GM21515 (cell line): ENCODE data around the gene CYB5R3.

Source experiments
- ATAC-seq: cut with Tn5 transposase; IDR thresholded peaks from one replicate; pipeline ENCODE4 v1.9.1; 2021; ENCODE audit not compliant: unreplicated experiment

CYB5R3 gene

DNA sequence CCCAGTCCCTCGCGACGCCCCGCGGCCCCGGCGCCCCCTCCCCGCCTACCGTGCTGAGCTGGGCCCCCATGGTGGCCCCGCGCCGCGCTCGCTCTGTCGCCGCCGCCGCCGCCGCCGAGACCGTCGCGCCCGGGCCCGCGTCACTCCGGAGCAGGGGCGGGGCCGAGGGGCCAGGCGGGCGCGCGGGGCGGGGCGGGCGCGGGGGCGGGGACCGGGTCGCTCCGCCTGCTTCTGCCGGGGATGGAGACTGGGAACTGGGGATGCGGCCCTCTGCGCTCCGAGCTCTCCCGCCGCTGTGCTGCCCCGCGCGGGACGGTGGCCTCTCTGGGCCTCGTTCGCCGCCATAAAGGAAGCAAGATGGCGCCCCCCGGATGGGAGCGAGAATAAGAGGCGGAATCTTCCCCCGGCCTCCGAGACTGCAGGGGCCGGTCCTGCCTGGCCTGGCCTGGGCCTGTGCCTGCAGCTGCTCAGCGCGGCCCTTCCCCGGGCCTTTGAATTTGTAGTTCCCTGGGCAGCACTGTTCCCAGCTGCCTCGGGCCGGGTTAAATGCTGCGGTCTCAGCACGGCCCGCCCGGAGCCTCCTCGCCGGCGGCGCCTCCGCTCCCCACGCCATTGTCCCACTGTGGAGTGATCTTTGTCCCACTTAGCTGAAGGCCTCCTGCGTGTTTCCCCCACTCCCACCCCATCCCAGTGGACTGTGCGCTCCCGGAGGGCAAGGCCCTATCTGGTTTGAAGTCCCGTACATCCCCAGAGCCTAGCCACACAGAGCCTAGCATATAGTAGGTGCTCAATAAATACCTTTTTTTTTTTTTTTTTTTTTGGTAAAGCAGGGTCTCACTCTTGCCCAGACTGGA, at the start of gene CYB5R3:
Gene CYB5R3 (minus strand): TSS at position 147 of the 854 bp plus-strand sequence. CDS start 77 bp downstream, at position 70.
- peak; percentile 59 for ATAC-seq

DNA sequence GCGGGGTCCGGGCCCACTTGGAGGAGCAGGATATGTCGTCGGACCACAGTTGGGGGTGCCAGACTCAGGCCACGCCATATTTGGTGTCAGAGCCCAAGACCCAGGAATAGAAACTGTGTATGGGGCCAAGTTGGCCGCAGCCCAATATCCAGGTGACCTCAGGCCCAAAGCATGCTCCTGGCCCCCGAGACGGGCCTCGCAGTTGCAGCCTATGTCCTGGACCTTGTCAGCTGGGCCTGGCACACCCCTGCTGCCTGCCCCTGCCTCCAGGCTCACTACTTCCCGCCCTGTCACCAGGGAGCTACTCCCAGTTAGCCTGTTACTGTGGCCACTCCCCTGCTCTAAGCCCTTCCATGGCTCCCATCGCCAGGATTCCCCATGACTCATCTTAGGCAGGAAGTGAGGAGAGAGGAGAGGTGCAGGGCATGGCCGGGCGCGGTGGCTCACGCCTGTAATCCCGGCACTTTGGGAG, 48.4 kb upstream of the CYB5R3 start:
- ATAC-seq = no peak

DNA sequence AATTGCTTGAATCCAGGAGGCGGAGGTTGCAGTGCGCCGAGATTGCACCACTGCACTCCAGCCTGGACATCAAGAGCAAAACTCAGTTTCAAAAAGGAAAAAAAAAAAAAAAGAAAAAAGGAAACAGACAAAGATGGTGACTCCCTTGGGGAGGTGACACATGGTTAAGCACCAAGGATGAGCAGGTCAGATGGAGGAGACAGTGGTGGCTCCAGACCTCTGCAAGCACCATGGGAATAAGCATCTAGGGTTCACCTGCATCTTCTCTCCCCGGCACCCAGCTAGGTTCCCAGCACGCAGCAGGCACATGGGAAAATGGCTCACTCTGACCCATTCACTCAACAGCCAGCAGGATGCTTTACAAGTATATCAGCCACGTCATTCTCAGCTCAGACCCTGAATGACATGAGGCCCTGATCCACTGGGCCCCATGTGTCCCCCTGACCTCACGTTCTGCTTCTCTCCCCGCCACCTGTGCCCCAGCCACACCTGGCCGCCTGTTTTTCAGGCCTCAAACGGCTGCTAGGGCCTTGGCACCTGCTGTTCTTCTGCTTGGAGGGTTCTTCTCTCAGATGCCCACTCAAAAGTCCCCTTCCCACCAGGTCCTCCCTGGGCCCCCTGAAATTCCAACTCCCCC, 47.3 kb upstream of the CYB5R3 start:
- ATAC-seq = no peak

DNA sequence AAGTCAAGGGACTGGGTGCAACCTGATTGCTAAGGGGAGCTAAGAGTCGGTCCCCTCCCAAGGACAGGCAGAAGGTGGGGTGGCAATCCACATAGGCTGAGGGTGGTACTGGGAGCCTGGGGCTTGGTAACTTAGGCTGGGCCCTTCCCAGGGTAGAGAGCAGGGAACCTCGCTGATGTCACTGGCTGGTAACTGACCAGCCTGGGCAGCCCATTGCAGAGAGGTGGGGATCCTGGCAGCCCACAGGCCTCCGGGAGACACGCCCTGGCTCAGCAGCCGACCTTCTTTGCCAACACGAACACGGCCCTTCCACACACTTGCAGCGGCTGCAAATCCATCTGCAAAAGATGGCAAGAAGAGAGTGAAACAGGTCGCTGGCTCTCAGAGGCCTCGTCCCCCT, 46.1 kb upstream of the CYB5R3 start:
- no peak for ATAC-seq

DNA sequence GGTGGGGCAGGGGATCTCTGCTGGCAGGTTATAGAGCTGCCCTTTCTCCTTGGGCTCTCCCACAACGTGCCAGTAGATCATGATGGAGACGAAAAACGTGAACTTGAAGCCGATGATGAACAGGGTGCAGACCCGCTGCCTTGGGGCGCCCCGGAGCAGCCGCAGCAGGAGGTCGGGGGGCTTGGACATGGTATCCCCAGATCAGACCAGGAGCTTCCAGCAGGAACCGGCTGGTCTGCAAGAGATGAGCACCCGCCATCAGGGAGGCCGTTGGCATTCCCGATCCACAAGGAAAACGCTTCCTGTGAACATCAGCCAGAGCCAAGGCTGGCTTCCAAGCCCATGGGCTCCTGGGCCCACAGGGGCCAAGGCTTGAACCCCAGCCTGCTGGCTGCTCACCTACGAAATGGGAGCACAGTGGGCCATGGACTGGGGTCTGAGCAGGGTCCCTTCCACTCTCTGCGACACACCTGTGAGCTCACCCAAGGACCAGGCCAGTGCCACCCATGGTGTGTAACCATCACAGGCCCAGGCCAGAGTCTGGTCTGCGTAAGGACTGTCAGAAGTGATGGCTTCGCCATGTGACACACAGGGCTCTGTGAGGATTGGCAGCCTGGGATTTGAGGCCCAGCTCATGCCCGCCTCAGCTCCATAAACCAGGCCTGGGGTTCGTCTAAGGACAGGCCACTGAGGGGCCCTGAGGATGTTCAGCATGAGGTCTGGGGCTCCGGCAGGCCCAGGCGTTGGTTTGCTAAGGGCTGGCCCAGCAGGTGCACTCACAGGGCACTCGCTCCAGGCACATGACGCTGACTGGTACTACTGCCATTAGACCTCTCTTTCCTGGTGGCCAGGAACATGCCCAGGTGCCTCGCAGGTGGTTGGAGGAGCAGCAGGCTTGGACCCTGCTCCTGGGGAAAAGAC, 44.8 kb upstream of the CYB5R3 start:
- ATAC-seq = no peak

DNA sequence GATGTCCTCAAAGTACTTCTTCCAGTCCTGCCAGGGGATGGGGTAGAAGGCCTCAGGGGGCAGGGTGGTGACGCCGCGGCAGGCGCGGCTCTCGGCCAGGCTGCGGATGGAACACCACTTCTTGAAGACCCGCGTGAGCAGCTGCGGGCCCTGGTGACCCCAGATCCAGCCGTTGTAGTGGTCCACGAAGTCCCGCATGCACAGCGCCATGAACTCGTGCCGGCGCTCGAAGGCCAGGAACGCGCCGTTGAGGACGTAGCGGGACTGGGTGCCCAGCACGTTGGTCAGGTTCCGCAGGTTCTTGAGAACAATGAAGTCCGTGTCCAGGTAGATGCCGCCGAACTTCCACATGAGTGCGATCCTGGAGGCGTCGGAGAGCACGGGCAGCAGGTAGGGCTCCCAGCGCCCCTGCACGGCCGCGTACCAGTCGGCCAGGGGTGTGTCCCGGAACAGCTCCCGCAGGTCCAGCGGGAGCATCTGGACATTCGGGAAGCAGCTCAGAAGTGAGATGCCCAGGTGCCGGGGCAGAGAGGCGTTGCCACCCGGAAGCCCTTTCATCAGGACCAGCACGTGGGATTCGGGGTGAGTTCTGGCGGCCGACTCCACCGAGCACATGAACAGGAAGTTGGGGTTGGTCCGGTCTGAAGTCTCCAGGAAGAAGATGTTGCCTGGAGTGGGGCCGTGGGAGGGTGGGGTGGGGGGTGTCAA, 44.0 kb upstream of the CYB5R3 start:
- no peak for ATAC-seq

DNA sequence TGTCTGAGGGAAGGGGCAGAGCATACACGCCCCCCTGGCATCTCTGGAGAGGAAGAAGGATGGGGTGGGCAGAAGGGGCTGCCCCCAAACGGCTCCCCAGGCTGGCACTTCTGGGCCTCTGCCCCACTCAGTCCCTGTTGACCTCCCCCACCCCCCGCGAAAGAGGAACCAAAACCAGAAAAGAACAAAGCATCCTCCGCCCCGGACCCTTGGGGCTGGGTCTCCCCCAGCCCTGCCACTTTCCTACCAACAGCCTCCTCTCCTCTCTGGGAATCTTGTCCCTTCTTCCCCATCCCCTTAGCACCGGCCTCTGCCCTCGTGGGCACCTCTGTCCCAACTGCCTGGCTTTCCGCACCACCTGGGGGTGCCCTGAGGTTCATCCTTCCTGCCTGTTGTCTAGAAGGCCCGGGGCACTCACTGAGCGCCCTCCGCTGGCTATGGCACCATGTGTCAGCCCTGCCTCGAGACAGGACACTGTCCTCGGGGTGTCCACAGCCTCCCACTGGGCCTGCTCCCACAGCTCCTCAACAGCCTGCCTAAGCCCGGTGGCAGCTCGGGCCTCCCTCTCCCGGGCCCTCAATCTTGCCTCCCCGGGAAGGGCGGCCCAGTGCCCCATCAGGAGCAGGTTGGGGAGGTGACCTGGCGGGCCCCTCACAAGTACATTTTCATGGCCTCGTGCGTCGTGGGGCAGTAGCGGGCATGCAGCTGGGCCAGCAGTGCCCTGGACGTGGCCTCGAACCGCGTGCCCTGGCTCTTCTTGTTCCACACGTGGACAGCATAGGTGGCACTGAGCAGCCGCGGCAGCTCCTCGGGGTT, 43.3 kb upstream of the CYB5R3 start:
- no peak for ATAC-seq

DNA sequence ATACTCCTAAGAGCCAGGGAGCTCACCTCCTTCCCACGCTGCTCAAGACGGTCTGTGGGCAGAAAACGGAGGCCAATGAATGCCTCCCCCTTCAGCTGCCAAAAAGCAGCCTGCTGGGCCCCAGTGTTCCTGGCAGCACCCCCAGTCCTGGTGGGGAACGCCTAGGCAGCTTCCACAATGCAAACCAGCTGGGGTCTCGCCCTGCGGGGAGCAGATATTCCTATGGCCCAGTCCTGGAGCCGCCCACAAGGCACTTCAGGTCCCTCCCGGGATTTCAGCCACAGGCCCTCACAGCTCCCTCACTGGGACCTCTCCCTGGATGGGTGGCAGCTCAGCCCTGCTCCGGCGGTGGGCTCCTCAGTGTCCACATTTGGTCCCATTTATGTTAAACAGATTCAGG, 42.2 kb upstream of the CYB5R3 start:
- ATAC-seq = no peak

DNA sequence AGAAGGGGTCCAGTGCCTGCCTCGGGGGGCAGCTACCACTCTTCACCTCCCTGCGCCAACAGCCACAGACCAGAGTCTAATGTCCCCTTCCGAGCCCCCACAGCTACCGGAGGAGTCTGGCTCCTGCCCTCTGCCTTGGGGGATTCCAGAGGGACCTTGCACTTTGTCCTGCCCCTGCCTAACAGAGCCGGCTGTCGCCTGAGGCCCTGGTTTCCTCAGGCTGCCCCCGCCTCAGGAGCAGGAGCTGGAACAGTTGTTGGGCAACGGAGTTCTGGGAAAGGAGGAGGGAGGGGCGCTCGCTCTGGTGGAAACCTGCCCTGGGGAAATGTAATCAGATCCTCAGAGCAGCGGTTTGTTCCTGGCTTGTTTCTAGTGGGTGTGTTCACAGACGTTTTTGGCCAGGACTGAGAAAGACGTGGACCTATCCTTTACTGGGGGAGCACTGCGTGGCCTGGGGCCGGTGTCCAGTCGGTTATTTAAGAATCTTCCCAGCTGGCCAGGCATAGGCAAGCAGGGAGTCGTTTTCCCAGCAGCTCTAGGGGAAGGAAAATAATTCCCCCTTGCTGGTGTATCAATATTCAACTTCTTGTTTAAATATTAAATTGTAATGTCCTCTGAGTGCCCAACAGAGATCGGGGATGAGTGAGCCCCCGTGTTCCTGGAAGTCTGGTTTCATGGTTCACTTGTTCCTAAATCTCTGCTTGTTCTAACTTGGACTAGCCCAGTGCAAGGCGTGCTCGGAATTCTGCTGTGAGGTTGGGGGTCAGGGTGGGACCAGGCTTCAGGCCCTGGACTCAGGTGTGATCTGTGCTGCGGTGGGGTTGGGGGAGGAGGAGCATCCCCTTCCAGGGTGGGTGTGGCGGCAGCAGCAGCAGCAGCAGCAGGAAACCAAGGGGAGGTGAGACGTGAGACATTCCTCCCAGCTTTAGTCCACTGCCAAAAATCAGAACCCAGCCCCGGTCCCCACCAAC, 39.3 kb upstream of the CYB5R3 start:
- no peak for ATAC-seq

DNA sequence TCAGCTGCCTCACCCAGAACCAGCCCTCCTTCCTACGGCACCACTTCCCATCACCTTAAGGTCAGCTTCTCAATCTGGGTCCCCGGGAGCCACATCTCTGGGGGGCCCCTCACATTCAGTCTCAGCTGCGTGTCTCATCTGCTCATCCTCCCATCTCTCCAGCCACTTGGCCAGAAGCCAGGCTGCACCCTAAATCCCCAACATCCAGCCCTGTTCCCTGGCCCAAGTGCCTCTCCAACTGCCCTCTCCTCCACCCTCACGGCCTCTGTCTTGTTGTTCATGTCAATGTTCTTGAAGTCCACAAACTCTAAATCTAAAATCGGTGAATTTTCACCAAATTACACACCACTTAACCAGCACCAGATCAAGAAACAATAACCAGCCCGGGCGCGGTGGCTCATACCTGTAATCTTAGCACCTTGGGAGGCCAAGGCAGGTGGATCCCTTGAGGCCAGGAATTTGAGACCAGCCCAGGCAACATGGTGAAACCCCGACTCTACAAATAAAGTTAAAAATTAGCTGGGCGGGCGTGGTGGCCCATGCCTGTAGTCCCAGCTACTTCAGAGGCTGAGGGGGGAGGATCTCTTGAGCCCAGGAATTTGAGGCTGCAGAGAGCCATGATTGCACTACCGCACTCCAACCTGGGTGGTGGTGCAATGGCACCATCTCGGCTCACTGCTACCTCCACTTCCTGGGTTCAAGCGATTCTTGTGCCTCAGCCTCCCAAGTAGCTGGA, 37.7 kb upstream of the CYB5R3 start:
- ATAC-seq = no peak

DNA sequence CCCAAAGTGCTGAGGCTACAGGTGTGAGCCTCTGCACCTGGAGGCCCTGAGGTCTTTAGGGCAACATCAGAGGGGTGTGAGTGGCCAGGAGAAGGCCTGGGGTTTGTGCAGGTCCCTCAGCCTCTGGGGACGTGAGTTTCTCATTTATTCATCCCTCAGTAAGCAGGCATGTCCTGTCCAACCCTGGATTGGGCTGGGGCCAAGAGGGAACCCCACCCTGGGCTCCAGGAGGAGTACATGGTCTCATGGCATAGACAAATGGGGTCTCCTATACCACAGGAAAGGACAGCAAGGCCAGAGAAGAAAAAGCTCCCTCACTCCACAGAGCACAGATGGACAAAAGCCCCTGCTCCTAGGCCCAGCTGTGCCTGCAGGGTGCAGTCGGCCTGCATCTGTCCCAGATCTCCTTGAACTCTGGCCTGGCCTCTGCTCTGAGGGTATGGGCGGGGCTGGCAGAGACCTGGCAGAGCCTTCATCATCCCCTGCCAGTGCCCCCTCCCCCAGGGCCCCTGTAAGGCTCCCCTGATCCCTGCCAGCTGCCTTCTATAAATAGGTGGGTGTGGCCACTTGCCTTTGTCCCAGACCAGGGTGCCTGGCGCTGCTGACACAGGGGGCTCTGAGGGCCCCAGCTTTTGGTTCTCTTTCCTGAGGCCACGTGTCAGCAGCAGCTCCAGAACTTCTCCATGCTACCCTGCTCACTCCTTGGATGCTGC, 36.9 kb upstream of the CYB5R3 start:
- no peak for ATAC-seq

DNA sequence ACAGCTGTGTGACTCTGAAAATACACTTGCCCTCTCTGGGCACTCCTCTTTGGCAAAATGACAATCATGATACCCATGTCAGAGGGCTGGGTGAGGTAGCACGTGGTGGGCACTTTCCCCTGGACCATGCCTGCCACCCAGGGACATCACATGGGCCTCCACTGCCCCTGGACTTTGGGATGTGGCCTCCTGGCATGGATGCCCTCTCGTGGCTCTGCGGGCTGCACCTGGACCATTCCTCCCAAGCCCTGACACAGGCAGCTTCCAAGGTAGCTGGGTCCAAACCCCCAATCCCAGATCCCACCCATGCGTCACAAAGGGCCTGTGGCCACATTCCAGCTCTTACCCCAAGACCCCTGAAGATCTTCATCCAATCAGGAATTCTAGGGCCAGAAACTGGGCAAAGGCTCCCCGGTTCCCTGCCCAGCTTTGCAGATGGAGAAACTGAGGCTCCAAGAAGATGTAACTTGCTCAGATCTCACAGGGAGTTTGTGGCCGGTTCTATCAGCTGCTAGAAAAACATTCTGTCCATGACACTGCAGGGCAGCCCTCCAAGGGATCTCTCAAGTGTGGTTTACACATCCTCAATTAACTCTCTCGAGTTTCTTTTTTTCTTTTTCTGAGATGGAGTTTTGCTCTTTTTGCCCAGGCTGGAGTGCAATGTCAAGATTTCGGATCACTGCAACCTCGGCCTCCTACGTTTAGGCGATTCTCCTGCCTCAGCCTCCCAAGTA, 35.4 kb upstream of the CYB5R3 start:
- no peak for ATAC-seq

DNA sequence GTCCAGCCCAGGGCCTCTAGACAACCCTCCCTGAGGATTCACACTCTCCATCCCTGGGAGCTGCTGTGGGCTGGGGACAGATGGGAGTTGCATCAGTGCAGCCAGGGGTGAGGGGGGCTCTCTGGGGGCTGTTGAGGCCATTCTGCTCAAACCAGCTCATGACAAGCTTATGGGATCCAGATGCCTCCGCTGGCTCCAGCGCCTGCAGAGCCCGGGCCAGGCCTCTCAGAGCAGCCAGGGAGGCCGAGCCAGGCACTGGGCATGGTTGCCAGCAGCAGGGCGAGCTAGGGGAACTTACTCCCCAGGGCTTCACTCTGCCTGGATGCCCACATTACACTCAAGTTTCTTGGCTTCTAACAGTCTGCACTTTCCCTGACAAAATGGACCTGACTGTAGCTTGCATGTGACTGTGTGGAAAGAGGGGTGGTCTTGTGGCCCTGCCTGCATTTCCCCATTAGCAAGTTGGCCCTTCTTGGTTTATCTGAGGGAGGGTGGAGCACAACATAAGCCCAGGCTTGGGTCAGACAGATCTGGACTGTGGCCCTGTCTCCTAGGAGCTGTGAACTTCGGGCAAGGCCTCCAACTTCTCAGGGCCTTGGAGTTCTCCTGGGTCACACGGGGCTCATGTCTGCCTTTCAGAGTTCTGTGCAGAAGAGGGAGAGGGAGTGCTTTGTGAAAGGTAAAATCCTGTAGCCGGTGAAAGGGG, 34.5 kb upstream of the CYB5R3 start:
- ATAC-seq = no peak

DNA sequence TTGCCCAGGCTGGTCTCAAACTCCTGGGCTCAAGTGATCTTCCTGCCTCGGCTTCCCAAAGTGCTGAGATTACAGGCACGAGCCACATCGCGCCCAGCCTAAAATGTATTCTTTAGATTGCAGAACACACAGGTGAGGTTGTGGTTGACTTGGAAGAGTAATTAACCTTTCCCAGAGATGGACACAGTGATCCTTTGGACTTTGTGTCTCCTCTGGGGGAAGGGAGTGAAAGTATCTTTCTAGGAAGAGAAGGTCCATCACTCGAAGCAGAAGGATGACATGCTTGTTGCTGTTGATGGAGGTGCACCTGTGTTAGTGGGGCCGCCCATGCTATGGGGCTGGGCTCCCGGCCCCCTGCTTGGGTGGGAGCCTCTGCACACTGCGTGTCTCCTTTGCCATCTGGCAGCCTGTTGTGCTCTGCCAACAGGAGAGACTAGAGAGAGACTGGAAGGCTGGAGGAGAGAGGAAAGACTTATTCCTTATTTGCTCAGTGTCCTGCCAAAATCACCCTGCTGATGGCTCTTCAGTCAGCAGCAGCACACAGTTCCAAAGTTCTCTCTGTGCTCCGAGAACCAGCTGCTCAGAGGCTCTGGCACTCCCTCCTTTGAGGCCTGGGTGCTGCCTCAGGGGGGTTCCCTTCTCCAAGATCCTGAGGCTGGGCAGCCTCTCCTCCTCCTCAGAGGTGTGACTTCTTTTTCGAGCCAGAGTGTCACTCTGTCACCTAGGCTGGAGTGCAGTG, 33.1 kb upstream of the CYB5R3 start:
- no peak for ATAC-seq

DNA sequence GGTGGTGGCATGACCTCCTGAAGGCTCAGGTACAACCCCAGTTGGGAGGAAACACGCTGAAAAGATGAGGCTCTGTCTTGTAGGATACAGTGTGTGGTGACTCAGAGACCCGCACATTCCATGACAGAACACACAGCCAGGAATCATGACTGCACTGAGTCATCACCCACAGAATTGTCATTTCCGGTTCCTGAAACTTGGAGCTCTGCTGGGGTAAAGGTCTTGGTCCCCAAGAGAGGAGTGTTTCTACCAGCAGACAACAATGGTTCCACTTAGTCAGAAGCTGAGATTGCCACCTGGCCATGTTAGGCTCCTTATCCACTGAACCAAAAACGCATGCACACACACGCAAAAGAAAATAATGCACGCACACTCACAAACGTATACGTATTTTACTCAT, 31.5 kb upstream of the CYB5R3 start:
- no peak for ATAC-seq
